ENCODE measurements around the gene UFD1.

DNA sequence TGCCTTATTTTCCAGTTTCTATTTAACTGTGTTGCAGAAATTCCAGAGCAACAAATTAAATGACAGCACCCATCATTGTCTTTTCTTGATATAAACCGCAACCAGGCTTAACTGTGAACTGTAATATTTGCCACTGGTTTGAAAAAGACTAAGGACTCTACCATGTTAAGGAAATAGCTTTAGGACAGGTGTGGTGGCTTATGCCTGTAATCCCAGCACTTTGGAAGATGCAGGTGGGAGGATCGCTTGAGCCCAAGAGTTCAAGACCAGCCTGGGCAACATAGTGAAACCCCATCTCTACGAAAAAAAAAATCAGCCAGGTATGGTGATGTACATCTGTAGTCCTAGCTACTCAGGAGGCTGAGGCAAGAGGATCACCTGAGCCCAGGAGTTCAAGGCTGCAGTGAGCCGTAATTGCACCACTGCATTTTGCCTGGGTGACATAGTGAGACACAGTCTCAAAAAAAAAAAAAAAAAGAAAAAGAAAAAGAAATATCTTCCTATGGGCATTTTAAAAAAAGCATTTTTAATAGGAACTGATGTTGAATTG, 76.3 kb downstream of the UFD1 start:
- TF ChIP-seq, protein P1, sequence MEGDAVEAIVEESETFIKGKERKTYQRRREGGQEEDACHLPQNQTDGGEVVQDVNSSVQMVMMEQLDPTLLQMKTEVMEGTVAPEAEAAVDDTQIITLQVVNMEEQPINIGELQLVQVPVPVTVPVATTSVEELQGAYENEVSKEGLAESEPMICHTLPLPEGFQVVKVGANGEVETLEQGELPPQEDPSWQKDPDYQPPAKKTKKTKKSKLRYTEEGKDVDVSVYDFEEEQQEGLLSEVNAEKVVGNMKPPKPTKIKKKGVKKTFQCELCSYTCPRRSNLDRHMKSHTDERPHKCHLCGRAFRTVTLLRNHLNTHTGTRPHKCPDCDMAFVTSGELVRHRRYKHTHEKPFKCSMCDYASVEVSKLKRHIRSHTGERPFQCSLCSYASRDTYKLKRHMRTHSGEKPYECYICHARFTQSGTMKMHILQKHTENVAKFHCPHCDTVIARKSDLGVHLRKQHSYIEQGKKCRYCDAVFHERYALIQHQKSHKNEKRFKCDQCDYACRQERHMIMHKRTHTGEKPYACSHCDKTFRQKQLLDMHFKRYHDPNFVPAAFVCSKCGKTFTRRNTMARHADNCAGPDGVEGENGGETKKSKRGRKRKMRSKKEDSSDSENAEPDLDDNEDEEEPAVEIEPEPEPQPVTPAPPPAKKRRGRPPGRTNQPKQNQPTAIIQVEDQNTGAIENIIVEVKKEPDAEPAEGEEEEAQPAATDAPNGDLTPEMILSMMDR (IDR thresholded peaks at IDR 0.05) = no peak
- TF ChIP-seq POLR2A (IDR thresholded peaks at IDR 0.05) (no peak), POLR2AphosphoS5 (IDR thresholded peaks at IDR 0.05) (no peak), EP300 (IDR thresholded peaks at IDR 0.05) (no peak)
